ENCODE data around the gene CCDC146.

The CCDC146 gene

GRCh38 chr7:77281780-77282478, 159.5 kb downstream of the CCDC146 start:
- DNase-seq (ENCODE audit: low read depth, low spot score) = no peak
- no peak overlapping the region for H3K27ac ChIP-seq

- no peak for DNase-seq (ENCODE audit: low read depth, low spot score)
- no peak overlapping the region for H3K27ac ChIP-seq
Measured at GRCh38 chr7:77282897-77283296, 160.5 kb downstream of the CCDC146 start.

GRCh38 chr7:77284005-77284404, 161.6 kb downstream of the CCDC146 start:
- H3K27ac ChIP-seq = no peak overlapping the region

GRCh38 chr7:77284616-77285015, 162.2 kb downstream of the CCDC146 start:
- no peak for DNase-seq (ENCODE audit: low read depth, low spot score)

More at GRCh38 chr7:77284005-77284404, 161.6 kb downstream of the CCDC146 start:
- no peak for DNase-seq (ENCODE audit: low read depth, low spot score)

GRCh38 chr7:77288676-77289320, 166.4 kb downstream of the CCDC146 start:
- no peak for DNase-seq (ENCODE audit: low read depth, low spot score)

More at GRCh38 chr7:77284616-77285015, 162.2 kb downstream of the CCDC146 start:
- no peak overlapping the region for H3K27ac ChIP-seq

GRCh38 chr7:77289387-77289786, 167.0 kb downstream of the CCDC146 start:
- no peak overlapping the region for H3K27ac ChIP-seq
- DNase-seq (ENCODE audit: low read depth, low spot score) = no peak

More at GRCh38 chr7:77288676-77289320, 166.4 kb downstream of the CCDC146 start:
- no peak overlapping the region for H3K27ac ChIP-seq

- DNase-seq (ENCODE audit: low read depth, low spot score) = no peak
- H3K27ac ChIP-seq = no peak overlapping the region
Measured at GRCh38 chr7:77290425-77290824, 168.0 kb downstream of the CCDC146 start.

- DNase-seq (ENCODE audit: low read depth, low spot score) = no peak
- no peak overlapping the region for H3K27ac ChIP-seq
Measured at GRCh38 chr7:77293046-77293445, 170.6 kb downstream of the CCDC146 start.

- no peak for DNase-seq (ENCODE audit: low read depth, low spot score)
- H3K27ac ChIP-seq = no peak overlapping the region
Measured at GRCh38 chr7:77295549-77295948, 173.1 kb downstream of the CCDC146 start.

GRCh38 chr7:77306231-77307067, 184.0 kb downstream of the CCDC146 start:
- DNase-seq (ENCODE audit: low read depth, low spot score) = no peak
- H3K27ac ChIP-seq = no peak overlapping the region

GRCh38 chr7:77308792-77309191, 186.4 kb downstream of the CCDC146 start:
- DNase-seq (ENCODE audit: low read depth, low spot score) = no peak
- peak overlapping the region; percentile 67 for H3K27ac ChIP-seq

- DNase-seq (ENCODE audit: low read depth, low spot score) = no peak
- peak overlapping the region; percentile 67 for H3K27ac ChIP-seq
Measured at GRCh38 chr7:77309714-77310220, 187.4 kb downstream of the CCDC146 start.

- peak overlapping the region; percentile 67 for H3K27ac ChIP-seq
- no peak for DNase-seq (ENCODE audit: low read depth, low spot score)
Measured at GRCh38 chr7:77310982-77311381, 188.6 kb downstream of the CCDC146 start.

GRCh38 chr7:77313085-77313484, 190.7 kb downstream of the CCDC146 start:
- no peak overlapping the region for H3K27ac ChIP-seq
- DNase-seq (ENCODE audit: low read depth, low spot score) = no peak

- no peak overlapping the region for H3K27ac ChIP-seq
- no peak for DNase-seq (ENCODE audit: low read depth, low spot score)
Measured at GRCh38 chr7:77313876-77314480, 191.6 kb downstream of the CCDC146 start.

- H3K27ac ChIP-seq = no peak overlapping the region
Measured at GRCh38 chr7:77315182-77315591, 192.8 kb downstream of the CCDC146 start.

GRCh38 chr7:77316219-77316978, 194.0 kb downstream of the CCDC146 start:
- no peak overlapping the region for H3K27ac ChIP-seq

More at GRCh38 chr7:77315182-77315591, 192.8 kb downstream of the CCDC146 start:
- no peak for DNase-seq (ENCODE audit: low read depth, low spot score)

GRCh38 chr7:77318019-77318418, 195.6 kb downstream of the CCDC146 start:
- H3K27ac ChIP-seq = no peak overlapping the region
- no peak for DNase-seq (ENCODE audit: low read depth, low spot score)

More at GRCh38 chr7:77316219-77316978, 194.0 kb downstream of the CCDC146 start:
- DNase-seq (ENCODE audit: low read depth, low spot score) = no peak

- H3K27ac ChIP-seq = no peak overlapping the region
- no peak for DNase-seq (ENCODE audit: low read depth, low spot score)
Measured at GRCh38 chr7:77320137-77320536, 197.7 kb downstream of the CCDC146 start.
